ENCODE results near the gene EEF1G.

DNA sequence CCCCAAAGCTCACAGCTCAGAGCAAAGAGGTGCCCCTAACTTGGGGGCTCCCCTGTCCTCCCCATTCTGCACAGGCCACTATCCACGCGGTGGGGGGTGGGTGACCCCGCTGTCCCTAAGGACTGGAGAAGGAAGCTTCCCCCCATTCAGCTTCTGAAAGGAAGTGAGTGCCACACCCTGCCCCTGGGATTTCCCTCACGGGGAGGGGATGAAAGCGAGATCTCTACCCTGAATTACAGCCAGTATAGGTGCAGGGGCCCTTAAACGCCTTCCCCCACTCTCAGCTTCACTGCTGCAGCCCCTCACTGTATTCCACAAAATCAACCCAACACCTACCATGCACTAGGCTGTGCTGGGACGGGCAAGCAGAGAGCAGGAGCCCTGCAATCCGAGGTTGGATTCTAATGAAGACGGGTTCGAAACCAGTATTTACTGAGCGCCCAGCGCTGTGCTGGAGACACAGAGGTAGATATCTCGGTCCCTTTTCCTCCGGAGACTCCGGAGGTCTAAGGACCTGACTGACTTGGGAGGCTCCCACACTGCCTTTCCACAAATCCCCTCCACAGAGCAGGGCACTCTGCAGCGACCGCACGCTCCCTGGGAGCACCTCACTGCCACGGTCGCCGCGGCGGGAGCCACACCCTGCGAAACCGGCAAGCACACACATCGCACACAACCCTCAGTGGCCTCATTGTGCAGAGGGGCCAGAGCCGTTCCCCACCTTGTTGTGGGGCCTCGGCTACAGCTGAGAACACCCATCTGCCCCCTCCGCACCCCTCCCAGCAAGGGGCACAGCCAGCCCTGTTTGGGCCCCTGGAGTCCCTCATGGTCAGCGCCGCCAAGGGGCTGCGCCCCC lies 28.9 kb downstream of the EEF1G start:
- TF ChIP-seq, protein P1, sequence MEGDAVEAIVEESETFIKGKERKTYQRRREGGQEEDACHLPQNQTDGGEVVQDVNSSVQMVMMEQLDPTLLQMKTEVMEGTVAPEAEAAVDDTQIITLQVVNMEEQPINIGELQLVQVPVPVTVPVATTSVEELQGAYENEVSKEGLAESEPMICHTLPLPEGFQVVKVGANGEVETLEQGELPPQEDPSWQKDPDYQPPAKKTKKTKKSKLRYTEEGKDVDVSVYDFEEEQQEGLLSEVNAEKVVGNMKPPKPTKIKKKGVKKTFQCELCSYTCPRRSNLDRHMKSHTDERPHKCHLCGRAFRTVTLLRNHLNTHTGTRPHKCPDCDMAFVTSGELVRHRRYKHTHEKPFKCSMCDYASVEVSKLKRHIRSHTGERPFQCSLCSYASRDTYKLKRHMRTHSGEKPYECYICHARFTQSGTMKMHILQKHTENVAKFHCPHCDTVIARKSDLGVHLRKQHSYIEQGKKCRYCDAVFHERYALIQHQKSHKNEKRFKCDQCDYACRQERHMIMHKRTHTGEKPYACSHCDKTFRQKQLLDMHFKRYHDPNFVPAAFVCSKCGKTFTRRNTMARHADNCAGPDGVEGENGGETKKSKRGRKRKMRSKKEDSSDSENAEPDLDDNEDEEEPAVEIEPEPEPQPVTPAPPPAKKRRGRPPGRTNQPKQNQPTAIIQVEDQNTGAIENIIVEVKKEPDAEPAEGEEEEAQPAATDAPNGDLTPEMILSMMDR (IDR thresholded peaks at IDR 0.05): no peak
- TF ChIP-seq SIN3A (IDR thresholded peaks at IDR 0.05; ENCODE audit: borderline replicate concordance, insufficient read depth, low read depth, low read length) (0 out of 2 replicates have a peak, but pooled peaks have one; percentile 22), POLR2AphosphoS5 (IDR thresholded peaks at IDR 0.05; ENCODE audit: low read depth, low read length) (no peak; the same call in 1 of the 2 replicates), REST (IDR thresholded peaks at IDR 0.05; ENCODE audit: insufficient read depth in 1 of 2, low read depth in 2 of 2, low read length in 1 of 2) (no peak), TCF7L2 (IDR thresholded peaks at IDR 0.05; ENCODE audit: low read depth, low read length) (no peak)
